Measurements from ENCODE around the gene FBP2. TPM values are rescaled to one million over a fixed set of nuclear protein-coding genes. Genes with fewer than 3 reads are reported as not detected.
A peak's percentile ranks its signal among the peaks of the same experiment; 100 is the strongest.

Gene FBP2
- total and polyA plus RNA-seq, 11 donors = 0.30 TPM; not detected in 10

DNA sequence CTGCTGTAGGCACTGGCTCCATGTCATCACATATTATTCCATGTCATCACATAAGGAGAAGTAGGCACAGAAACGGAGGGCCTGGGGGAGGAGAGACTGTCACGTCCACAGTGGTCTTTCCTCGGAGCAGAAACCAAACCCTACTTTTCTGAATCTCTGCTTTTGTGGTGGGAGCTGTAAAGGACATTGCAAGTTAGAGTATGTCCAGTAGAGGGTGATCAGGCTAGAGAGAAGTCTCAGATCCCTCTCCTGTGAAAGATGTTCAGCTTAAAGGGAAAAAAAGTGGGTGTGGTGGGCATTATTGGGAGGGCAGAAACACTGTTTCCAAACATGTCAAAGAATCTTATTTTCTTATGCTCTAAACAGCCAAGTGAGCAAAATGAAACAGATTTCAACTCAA is 19.4 kb upstream of the FBP2 start:
- peaks cover 0 to 3% (median 0%) of the 10 kb centered on the region in 12 donors for H3K4me1 ChIP-seq
- no peaks in the 10 kb centered on the region for H3K27me3 ChIP-seq
- no peaks in the 10 kb centered on the region for H3K36me3 ChIP-seq
- H3K4me3 ChIP-seq = no peak overlapping the region
- DNase-seq (no peak), ATAC-seq (no peak)
- H3K9me3 ChIP-seq = no peaks in the 10 kb centered on the region
- TF ChIP-seq CTCF (IDR thresholded peaks at IDR 0.05) (no peak), POLR2A (IDR thresholded peaks at IDR 0.05) (no peak)
- intact Hi-C loops (cut with DNase I) = no loop called here
- WGBS, 4 donors = 77 to 86% (median 80%) methylated on average over 3 of the region's 3 CpGs
- no peak overlapping the region for H3K27ac ChIP-seq

DNA sequence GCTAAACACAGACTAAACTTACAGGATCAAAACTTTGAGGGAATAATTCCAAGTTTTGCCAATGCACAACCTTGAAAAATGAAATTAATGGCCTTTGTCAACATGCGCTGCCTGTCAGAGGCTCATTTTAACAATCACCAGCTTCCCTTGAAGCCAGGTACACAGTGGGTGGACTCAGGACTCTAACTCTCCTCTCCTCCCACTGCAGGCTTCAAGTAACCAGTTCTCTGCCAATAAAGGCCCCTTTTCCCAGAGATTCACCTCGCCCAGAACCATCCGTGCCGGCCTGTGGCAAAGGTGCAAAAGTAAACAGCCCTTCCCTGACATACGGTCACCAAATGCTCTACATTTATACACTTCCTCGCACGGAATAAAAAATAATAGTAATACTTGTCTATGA is 18.4 kb upstream of the FBP2 start:
- Histone ChIP-seq H3K36me3 (no peaks in the 10 kb centered on the region), H3K9me3 (no peaks in the 10 kb centered on the region), H3K4me3 (no peak overlapping the region), H3K27me3 (peaks cover 0 to 3% (median 0%) of the 10 kb centered on the region in 9 donors), H3K4me1 (peaks cover 0 to 4% (median 0%) of the 10 kb centered on the region in 12 donors), H3K27ac (no peak overlapping the region)
- no peak for ATAC-seq
- 90 to 94% (median 92%) methylated on average over 7 of the region's 7 CpGs for WGBS, 4 donors
- no peak for TF ChIP-seq CTCF (IDR thresholded peaks at IDR 0.05)
- no peak for TF ChIP-seq POLR2A (IDR thresholded peaks at IDR 0.05)
- intact Hi-C loops (cut with DNase I) = no loop called here
- no peak for DNase-seq

DNA sequence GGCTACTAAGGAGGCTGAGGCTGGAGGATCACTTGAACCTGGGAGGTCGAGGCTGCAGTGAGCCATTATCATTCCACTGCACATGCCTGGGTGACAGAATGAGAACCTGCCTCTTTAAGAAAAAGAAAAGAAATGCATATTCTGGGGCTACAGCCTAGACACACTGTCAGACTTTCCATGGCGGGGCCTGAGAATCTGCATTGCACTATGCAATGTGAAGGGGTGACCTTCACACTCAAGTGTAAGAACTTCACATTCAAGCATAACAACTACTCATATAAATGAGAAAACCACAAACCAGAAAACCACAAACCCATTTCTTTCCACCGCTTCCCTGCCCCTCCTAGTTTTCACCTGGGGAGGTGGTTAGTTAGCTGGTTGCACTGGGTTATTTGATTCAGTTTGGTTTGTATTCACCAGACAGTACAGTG is 18.0 kb upstream of the FBP2 start:
- H3K27me3 ChIP-seq = peaks cover 0 to 5% (median 0%) of the 10 kb centered on the region in 9 donors
- H3K27ac ChIP-seq = no peak overlapping the region
- H3K4me3 ChIP-seq = no peak overlapping the region
- peaks cover 0 to 4% (median 0%) of the 10 kb centered on the region in 12 donors for H3K4me1 ChIP-seq
- TF ChIP-seq CTCF (IDR thresholded peaks at IDR 0.05) (no peak), POLR2A (IDR thresholded peaks at IDR 0.05) (no peak)
- H3K36me3 ChIP-seq = no peaks in the 10 kb centered on the region
- 78 to 93% (median 87%) methylated on average over 3 of the region's 3 CpGs for WGBS, 4 donors
- no peak for DNase-seq
- no peak for ATAC-seq
- no peaks in the 10 kb centered on the region for H3K9me3 ChIP-seq
- intact Hi-C loops (cut with DNase I) = no loop called here

GRCh38 chr9:94610181-94610606 is 16.6 kb upstream of the FBP2 start:
- no peak overlapping the region for H3K27ac ChIP-seq
- ATAC-seq (peak in 1 of 4 donors; percentile 45), DNase-seq (no peak)
- intact Hi-C loops (cut with DNase I) = no loop called here
- peaks cover 0 to 5% (median 0%) of the 10 kb centered on the region in 9 donors for H3K27me3 ChIP-seq
- 28 to 44% (median 37%) methylated on average over 6 of the region's 6 CpGs for WGBS, 4 donors
- no peaks in the 10 kb centered on the region for H3K9me3 ChIP-seq
- peaks cover 0 to 4% (median 0%) of the 10 kb centered on the region in 12 donors for H3K4me1 ChIP-seq
- no peaks in the 10 kb centered on the region for H3K36me3 ChIP-seq
- H3K4me3 ChIP-seq = no peak overlapping the region
- no peak for TF ChIP-seq POLR2A (IDR thresholded peaks at IDR 0.05)
- TF ChIP-seq CTCF (IDR thresholded peaks at IDR 0.05) = no peak
